ENCODE measurements around the gene GGTLC1. TPM values are rescaled to one million over a fixed set of nuclear protein-coding genes. Genes with fewer than 3 reads are reported as not detected.

Gene GGTLC1
- total RNA-seq, 1 experiment from 2014 or later: not detected

GRCh38 chr20:24002896-24003295 is 14.3 kb upstream of the GGTLC1 start:
- Histone ChIP-seq H3K23ac (ENCODE audit: insufficient read length, low read depth, low read length) (no peak overlapping the region), H2BK15ac (ENCODE audit: low read depth, low read length) (no peak overlapping the region), H4K5ac (ENCODE audit: insufficient read length, low read depth, low read length) (peak overlapping the region; percentile 31), H3K4me1 (ENCODE audit: insufficient read depth, low read length) (no peaks in the 10 kb centered on the region; the same call in 1 of the 2 replicates), H3K4me2 (ENCODE audit: insufficient read depth, insufficient read length, low read length) (no peak overlapping the region), H2AK5ac (ENCODE audit: insufficient read length, low read length) (no peak overlapping the region), H3K56ac (ENCODE audit: insufficient read length, low read depth, low read length) (no peak overlapping the region), H2BK20ac (ENCODE audit: low read depth, low read length, poor library complexity, severe bottlenecking) (no peak overlapping the region), H4K91ac (ENCODE audit: insufficient read length, low read depth, low read length) (no peak overlapping the region), H4K20me1 (ENCODE audit: control insufficient read depth, insufficient read depth, insufficient read length) (no peaks in the 10 kb centered on the region), H3K18ac (ENCODE audit: insufficient read length, low read depth, low read length) (no peak overlapping the region), H3K27me3 (ENCODE audit: insufficient read depth, low read length) (no peaks in the 10 kb centered on the region), H3K14ac (ENCODE audit: insufficient read depth, low read length) (no peak overlapping the region), H2BK5ac (ENCODE audit: insufficient read length, low read length) (no peak overlapping the region), H3K23me2 (ENCODE audit: insufficient read length, low read depth, low read length, poor library complexity, severe bottlenecking) (no peaks in the 10 kb centered on the region), H2BK120ac (ENCODE audit: low read depth, low read length, poor library complexity, severe bottlenecking) (no peak overlapping the region), H2AFZ (ENCODE audit: low read length) (no peak overlapping the region), H3K9ac (ENCODE audit: extremely low read depth, insufficient read length, low read length) (no peak overlapping the region), H3K27ac (ENCODE audit: insufficient read length, low read depth, low read length) (no peak overlapping the region), H3T11ph (ENCODE audit: low read length) (no peak overlapping the region), H3K79me2 (ENCODE audit: insufficient read depth, low read length) (no peaks in the 10 kb centered on the region), H3K79me1 (ENCODE audit: insufficient read depth, low read depth, low read length, poor library complexity, severe bottlenecking) (no peaks in the 10 kb centered on the region), H3K9me3 (ENCODE audit: control insufficient read depth, low read depth, low read length) (no peaks in the 10 kb centered on the region), H4K8ac (replicated peaks; ENCODE audit: insufficient read length, low read depth, low read length) (peak overlapping the region; percentile 17), H2BK12ac (ENCODE audit: insufficient read length, low read depth, low read length) (no peak overlapping the region), H3K4ac (ENCODE audit: low read depth, low read length) (no peak overlapping the region)
- Mint-ChIP-seq H3K36me3 (ENCODE audit: insufficient read depth in 1 of 3, low read depth in 3 of 3) (no peaks in the 10 kb centered on the region; a peak in 1 of 7 replicates), H3K4me1 (peaks cover 15 to 27% of the 10 kb centered on the region in 2 experiments), H3K9me3 (no peaks in the 10 kb centered on the region; a peak in 1 of 5 replicates), H3K27me3 (ENCODE audit: low read depth) (no peaks in the 10 kb centered on the region; the same call in none of the 2 replicates), H3K4me3 (no peak overlapping the region; a peak in 1 of 5 replicates), H3K27ac (peak overlapping the region in 1 of 3 experiments; percentile 33; a peak in 2 of 7 replicates)
- no CpG with 5 or more reads among the region's 13 CpGs for WGBS (ENCODE audit: extremely low coverage, insufficient read length, low lambda C conversion rate)
- TF ChIP-seq CTCF (conservative IDR thresholded peaks at IDR 0.05): no peak
- DNase-seq: no peak
